Loucy (cell line): ENCODE measurements around the gene ZC2HC1B.

Experiments
- CTCF ChIP-seq: fragments of 200-600 bp; sonication (generic); conservative IDR thresholded peaks from 2 replicates; pipeline ENCODE4 v1.5.1; 2014; ENCODE audit warnings: mild to moderate bottlenecking, antibody characterized with exemption, low read length
- EZH2phosphoT487 ChIP-seq: fragments of 200-600 bp; IDR thresholded peaks from 2 replicates; pipeline ENCODE4 v1.6.1; 2018; ENCODE audit warnings: antibody characterized with exemption, mild to moderate bottlenecking, moderate library complexity, borderline replicate concordance

DNA sequence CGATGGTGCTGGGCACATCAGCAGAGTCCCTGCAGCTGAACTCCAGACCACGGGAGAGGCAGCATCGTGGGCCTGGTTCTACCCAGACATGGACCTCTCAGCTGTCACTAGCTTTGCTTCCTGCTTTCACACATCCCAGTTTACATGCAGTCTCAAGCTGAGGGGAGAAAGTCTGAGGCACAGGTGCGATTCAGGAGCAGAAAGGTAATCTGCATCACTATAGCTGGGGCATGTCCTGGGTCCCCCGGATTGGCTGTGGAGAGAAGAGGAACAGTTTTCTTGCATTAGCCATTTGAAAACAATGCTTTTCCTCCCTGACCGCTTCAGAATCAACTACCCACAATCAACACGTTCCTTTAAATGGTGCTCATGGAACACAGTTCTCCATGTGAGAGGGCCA is 83.9 kb downstream of the ZC2HC1B start:
- TF ChIP-seq CTCF = no peak
- TF ChIP-seq EZH2phosphoT487 = no peak
